ENCODE results near the gene SH3TC1. TPM values are rescaled to one million over a fixed set of nuclear protein-coding genes. Genes with fewer than 3 reads are reported as not detected.

The SH3TC1 gene
- total RNA-seq, 4 donors from 2014 or later, result 10.1 to 15.9 (median 11.1) TPM

- 100% methylated on average over 1 of the region's 1 CpG for WGBS, 2 donors
- H3K4me3 ChIP-seq (ENCODE audit: low read depth, poor library complexity, severe bottlenecking), result no peak overlapping the region
- no peak for DNase-seq (ENCODE audit: low spot score in 2 of 2)
- intact Hi-C loops (cut with DNase I; ENCODE audit: low total_unique reads), result no loop called here
- TF ChIP-seq POLR2A (IDR thresholded peaks at IDR 0.05), result no peak
These were observed 35.6 kb downstream of the SH3TC1 start for GRCh38 chr4:8234715-8235114.

- no peak for TF ChIP-seq POLR2A (IDR thresholded peaks at IDR 0.05)
- TF ChIP-seq CTCF (IDR thresholded peaks at IDR 0.05), result no peak
- DNase-seq (ENCODE audit: low spot score in 2 of 2), result no peak
- 78 to 90% methylated on average over 12 to 13 of the region's 13 CpGs for WGBS, 2 donors
- H3K4me3 ChIP-seq (ENCODE audit: low read depth, poor library complexity, severe bottlenecking), result no peak overlapping the region
- intact Hi-C loops (cut with DNase I; ENCODE audit: low total_unique reads), result no loop called here
These were observed 36.1 kb downstream of the SH3TC1 start for GRCh38 chr4:8235224-8235623.

GRCh38 chr4:8235686-8236085, 36.6 kb downstream of the SH3TC1 start:
- no peak for DNase-seq (ENCODE audit: low spot score in 2 of 2)
- no peak overlapping the region for H3K4me3 ChIP-seq (ENCODE audit: low read depth, poor library complexity, severe bottlenecking)
- intact Hi-C loops (cut with DNase I; ENCODE audit: low total_unique reads), result no loop called here
- TF ChIP-seq CTCF (IDR thresholded peaks at IDR 0.05) (no peak), POLR2A (IDR thresholded peaks at IDR 0.05) (no peak)
- WGBS, 2 donors, result 91 to 94% methylated on average over 6 to 9 of the region's 12 CpGs

- 78 to 84% methylated on average over 16 to 22 of the region's 24 CpGs for WGBS, 2 donors
- no peak for TF ChIP-seq CTCF (IDR thresholded peaks at IDR 0.05)
- no peak for TF ChIP-seq POLR2A (IDR thresholded peaks at IDR 0.05)
- no peak for DNase-seq (ENCODE audit: low spot score in 2 of 2)
- no peak overlapping the region for H3K4me3 ChIP-seq (ENCODE audit: low read depth, poor library complexity, severe bottlenecking)
- intact Hi-C loops (cut with DNase I; ENCODE audit: low total_unique reads), result no loop called here
These were observed 37.2 kb downstream of the SH3TC1 start for GRCh38 chr4:8236106-8236919.

- no peak for DNase-seq (ENCODE audit: low spot score in 2 of 2)
- intact Hi-C loops (cut with DNase I; ENCODE audit: low total_unique reads), result no loop called here
- TF ChIP-seq CTCF (IDR thresholded peaks at IDR 0.05), result no peak
- TF ChIP-seq POLR2A (IDR thresholded peaks at IDR 0.05), result no peak
- no peak overlapping the region for H3K4me3 ChIP-seq (ENCODE audit: low read depth, poor library complexity, severe bottlenecking)
- WGBS, 2 donors, result 93 to 94% methylated on average over 9 of the region's 9 CpGs
These were observed 37.8 kb downstream of the SH3TC1 start for GRCh38 chr4:8236920-8237195.

- H3K4me3 ChIP-seq (ENCODE audit: low read depth, poor library complexity, severe bottlenecking), result no peak overlapping the region
- intact Hi-C loops (cut with DNase I; ENCODE audit: low total_unique reads), result no loop called here
- DNase-seq (ENCODE audit: low spot score in 2 of 2), result no peak
- TF ChIP-seq POLR2A (IDR thresholded peaks at IDR 0.05) (no peak), CTCF (IDR thresholded peaks at IDR 0.05) (no peak)
- WGBS, 2 donors, result 90% methylated on average over 27 to 28 of the region's 29 CpGs
These were observed 38.3 kb downstream of the SH3TC1 start for GRCh38 chr4:8237256-8237989.
